Gastrocnemius medialis (tissue), 4 donors: Measurements from ENCODE around the gene ILKAP.

Experiments used
- POLR2A ChIP-seq, 2 donors: fragments of 450-650 bp; IDR thresholded peaks; one replicate each; pipeline ENCODE4 v1.6.1; 2017; ENCODE audit warnings: antibody characterized with exemption in 2 of 2, mild to moderate bottlenecking in 2 of 2, moderate library complexity in 2 of 2
- TF ChIP-seq, protein P1 (sequence below), 5 experiments: fragments of 450-650 bp in 3 of 5; fragments of 200-600 bp in 2 of 5; sonication (generic) in 2 of 5; IDR thresholded peaks in 4 of 5; conservative IDR thresholded peaks in 1 of 5; 1 replicate in 4 of 5; 2 replicates in 1 of 5; pipeline ENCODE4 v1.5.1; 2016 to 2019; ENCODE audit warnings: antibody characterized with exemption in 5 of 5, mild to moderate bottlenecking in 3 of 5, moderate library complexity in 3 of 5

GRCh38 chr2:238244151-238244550, 40.7 kb upstream of the ILKAP start:
- TF ChIP-seq, protein P1, sequence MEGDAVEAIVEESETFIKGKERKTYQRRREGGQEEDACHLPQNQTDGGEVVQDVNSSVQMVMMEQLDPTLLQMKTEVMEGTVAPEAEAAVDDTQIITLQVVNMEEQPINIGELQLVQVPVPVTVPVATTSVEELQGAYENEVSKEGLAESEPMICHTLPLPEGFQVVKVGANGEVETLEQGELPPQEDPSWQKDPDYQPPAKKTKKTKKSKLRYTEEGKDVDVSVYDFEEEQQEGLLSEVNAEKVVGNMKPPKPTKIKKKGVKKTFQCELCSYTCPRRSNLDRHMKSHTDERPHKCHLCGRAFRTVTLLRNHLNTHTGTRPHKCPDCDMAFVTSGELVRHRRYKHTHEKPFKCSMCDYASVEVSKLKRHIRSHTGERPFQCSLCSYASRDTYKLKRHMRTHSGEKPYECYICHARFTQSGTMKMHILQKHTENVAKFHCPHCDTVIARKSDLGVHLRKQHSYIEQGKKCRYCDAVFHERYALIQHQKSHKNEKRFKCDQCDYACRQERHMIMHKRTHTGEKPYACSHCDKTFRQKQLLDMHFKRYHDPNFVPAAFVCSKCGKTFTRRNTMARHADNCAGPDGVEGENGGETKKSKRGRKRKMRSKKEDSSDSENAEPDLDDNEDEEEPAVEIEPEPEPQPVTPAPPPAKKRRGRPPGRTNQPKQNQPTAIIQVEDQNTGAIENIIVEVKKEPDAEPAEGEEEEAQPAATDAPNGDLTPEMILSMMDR (IDR thresholded peaks at IDR 0.05 in 4 of 5, conservative IDR thresholded peaks at IDR 0.05 in 1 of 5): no peak
- no peak for TF ChIP-seq POLR2A (IDR thresholded peaks at IDR 0.05)
